Activated CD8-positive, alpha-beta T cell treated with anti-CD3 and anti-CD28 coated beads for 36 hours (primary cell): ENCODE results near the gene DDI1. TPM values are rescaled to one million over a fixed set of nuclear protein-coding genes. Genes with fewer than 3 reads are reported as not detected.

ENCODE experiments used
- ATAC-seq: fragments of 200-7000 bp; cut with Tn5 transposase; one replicate; pipeline ENCODE4 v1.10.0; 2021; ENCODE audit warnings: mild to moderate bottlenecking, moderate library complexity
- CTCF ChIA-PET: fragments of 350-600 bp; sonication (Branson Sonifier 250); formaldehyde crosslinking; loops from one replicate; lab custom pipeline; 2021; ENCODE audit warnings: antibody characterized with exemption; lab: Charles Lee
- POLR2A ChIA-PET: fragments of 350-600 bp; sonication (Branson Sonifier 250); formaldehyde crosslinking; loops from one replicate; lab custom pipeline; 2021; ENCODE audit warnings: antibody characterized with exemption; lab: Charles Lee
- DNase-seq: peaks from one replicate; pipeline ENCODE4 v3.0.0-alpha.2; 2020
- H3K27ac Mint-ChIP-seq: one replicate; pipeline ENCODE4 v1.8.0; 2021; ENCODE audit warnings: mild to moderate bottlenecking, mixed read lengths
- H3K27me3 Mint-ChIP-seq: one replicate; pipeline ENCODE4 v1.8.0; 2021; ENCODE audit warnings: mixed read lengths
- H3K36me3 Mint-ChIP-seq: one replicate; pipeline ENCODE4 v1.8.0; 2021; ENCODE audit warnings: low read depth, mixed read lengths
- H3K4me1 Mint-ChIP-seq: one replicate; pipeline ENCODE4 v1.8.0; 2021; ENCODE audit warnings: low read depth, mixed read lengths
- H3K4me3 Mint-ChIP-seq: one replicate; pipeline ENCODE4 v1.8.0; 2021; ENCODE audit warnings: mild to moderate bottlenecking, moderate library complexity, mixed read lengths
- H3K9me3 Mint-ChIP-seq: one replicate; pipeline ENCODE4 v1.8.0; 2021; ENCODE audit warnings: mixed read lengths
- intact Hi-C: fragments of 100-400 bp; cut with micrococcal nuclease; formaldehyde crosslinking; loops from one replicate; pipeline ENCODE4 v1.10.0; 2022
- total RNA-seq, 2 experiments: library from RNA; stranded (reverse); gene quantifications; one replicate each; pipeline ENCODE4 v1.2.3, GENCODE V29; 2021
- TF ChIP-seq, protein P1 (sequence below): fragments of 200-600 bp; IDR thresholded peaks from one replicate; pipeline ENCODE4 v1.8.0; 2022; ENCODE audit warnings: antibody characterized with exemption, mild to moderate bottlenecking

The DDI1 gene
- total RNA-seq, 2 experiments from 2014 or later = not detected

GRCh38 chr11:104057908-104058307 is 21.5 kb downstream of the DDI1 start:
- H3K4me3 Mint-ChIP-seq = no peak overlapping the region
- TF ChIP-seq, protein P1, sequence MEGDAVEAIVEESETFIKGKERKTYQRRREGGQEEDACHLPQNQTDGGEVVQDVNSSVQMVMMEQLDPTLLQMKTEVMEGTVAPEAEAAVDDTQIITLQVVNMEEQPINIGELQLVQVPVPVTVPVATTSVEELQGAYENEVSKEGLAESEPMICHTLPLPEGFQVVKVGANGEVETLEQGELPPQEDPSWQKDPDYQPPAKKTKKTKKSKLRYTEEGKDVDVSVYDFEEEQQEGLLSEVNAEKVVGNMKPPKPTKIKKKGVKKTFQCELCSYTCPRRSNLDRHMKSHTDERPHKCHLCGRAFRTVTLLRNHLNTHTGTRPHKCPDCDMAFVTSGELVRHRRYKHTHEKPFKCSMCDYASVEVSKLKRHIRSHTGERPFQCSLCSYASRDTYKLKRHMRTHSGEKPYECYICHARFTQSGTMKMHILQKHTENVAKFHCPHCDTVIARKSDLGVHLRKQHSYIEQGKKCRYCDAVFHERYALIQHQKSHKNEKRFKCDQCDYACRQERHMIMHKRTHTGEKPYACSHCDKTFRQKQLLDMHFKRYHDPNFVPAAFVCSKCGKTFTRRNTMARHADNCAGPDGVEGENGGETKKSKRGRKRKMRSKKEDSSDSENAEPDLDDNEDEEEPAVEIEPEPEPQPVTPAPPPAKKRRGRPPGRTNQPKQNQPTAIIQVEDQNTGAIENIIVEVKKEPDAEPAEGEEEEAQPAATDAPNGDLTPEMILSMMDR = no peak
- no peaks in the 10 kb centered on the region for H3K4me1 Mint-ChIP-seq
- POLR2A ChIA-PET = no interaction called here
- no peaks in the 10 kb centered on the region for H3K27me3 Mint-ChIP-seq
- H3K9me3 Mint-ChIP-seq = no peaks in the 10 kb centered on the region
- no peak overlapping the region for H3K27ac Mint-ChIP-seq
- ATAC-seq (no peak), DNase-seq (no peak)
- no peaks in the 10 kb centered on the region for H3K36me3 Mint-ChIP-seq
- CTCF ChIA-PET = no interaction called here
- intact Hi-C loops = no loop called here

DNA sequence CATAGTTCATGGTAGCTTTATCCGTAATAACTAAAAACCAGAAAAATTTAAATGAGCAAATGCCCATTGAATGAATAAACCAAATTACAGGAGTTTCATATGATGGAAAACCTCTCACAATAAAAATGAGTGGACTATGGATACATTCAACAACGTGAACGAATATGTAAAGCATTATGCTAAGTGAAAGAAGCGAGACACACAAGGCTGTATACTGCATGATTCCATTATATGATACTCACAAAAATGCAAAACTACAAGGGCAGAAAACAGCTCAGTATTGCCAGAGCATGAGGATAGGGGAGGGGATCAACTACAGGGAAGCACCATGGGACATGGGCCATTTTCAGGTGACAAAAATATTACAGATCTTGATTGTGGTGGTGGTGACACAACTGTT is 22.2 kb downstream of the DDI1 start:
- TF ChIP-seq, protein P1 = no peak
- ATAC-seq (no peak), DNase-seq (no peak)
- Mint-ChIP-seq H3K9me3 (no peaks in the 10 kb centered on the region), H3K36me3 (no peaks in the 10 kb centered on the region), H3K4me3 (no peak overlapping the region), H3K4me1 (no peaks in the 10 kb centered on the region), H3K27ac (no peak overlapping the region), H3K27me3 (no peaks in the 10 kb centered on the region)
- CTCF ChIA-PET = no interaction called here
- intact Hi-C loops = no loop called here
- POLR2A ChIA-PET = no interaction called here

DNA sequence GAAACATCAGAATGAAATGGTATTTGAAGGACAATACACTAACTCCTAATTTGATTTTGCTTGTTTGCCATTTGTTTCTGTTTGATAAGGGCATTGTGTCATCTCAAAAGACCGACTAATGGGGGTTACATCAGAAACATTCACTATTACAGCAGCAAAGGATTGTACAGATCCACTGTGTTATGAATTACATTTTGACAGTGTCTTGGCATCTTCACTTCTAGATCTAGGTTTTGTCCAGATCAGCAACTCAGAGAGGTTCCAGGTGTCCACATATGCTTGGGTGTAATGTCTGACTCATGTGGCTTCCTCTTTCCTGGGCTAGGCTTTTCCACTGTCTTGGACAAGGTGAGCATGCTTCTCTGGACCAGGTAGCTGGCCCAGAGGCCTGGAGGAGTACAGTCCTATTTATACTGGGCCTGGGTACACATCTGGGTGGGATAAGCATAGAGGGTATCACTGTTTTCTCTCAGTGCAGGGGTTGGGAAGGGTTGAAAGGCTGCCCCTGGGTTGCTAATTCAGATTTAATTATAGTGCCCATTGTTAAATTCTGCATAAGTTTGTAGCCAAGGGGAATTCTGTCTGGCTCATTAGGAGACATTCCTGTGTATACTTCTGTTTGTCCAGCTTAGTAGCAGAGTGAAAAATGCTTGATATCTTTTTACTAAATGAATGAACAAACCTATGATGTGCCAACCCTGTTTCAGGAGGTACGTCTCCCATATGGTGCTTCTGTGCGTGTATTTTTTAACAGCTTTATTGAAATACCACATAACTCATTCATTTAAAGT is 23.8 kb downstream of the DDI1 start:
- ChIA-PET CTCF (no interaction called here), POLR2A (no interaction called here)
- Mint-ChIP-seq H3K36me3 (no peaks in the 10 kb centered on the region), H3K4me1 (no peaks in the 10 kb centered on the region), H3K4me3 (no peak overlapping the region), H3K27ac (no peak overlapping the region), H3K27me3 (no peaks in the 10 kb centered on the region), H3K9me3 (no peaks in the 10 kb centered on the region)
- ATAC-seq (no peak), DNase-seq (no peak)
- TF ChIP-seq, protein P1 = no peak
- intact Hi-C loops = no loop called here

DNA sequence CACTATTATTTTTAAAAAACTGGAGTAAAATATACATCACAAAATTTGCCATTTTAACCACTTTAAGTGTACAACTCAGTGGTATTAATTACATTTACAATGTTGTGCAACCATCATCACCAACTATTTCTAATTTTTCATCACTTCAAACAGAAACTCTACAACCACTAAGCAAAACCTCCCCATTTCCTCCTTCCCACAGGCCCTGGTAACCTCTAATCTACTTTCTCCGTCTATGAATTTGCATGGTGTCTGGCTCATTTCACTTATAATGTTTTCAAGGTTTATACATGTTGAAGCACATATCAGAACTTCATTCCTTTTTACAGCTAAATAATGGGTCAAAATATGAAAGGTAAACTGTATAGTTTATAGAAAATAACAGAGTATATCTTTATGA is 24.4 kb downstream of the DDI1 start:
- TF ChIP-seq, protein P1 = no peak
- POLR2A ChIA-PET = no interaction called here
- H3K9me3 Mint-ChIP-seq = no peaks in the 10 kb centered on the region
- no peak overlapping the region for H3K27ac Mint-ChIP-seq
- intact Hi-C loops = no loop called here
- no peaks in the 10 kb centered on the region for H3K4me1 Mint-ChIP-seq
- CTCF ChIA-PET = no interaction called here
- DNase-seq (no peak), ATAC-seq (no peak)
- no peaks in the 10 kb centered on the region for H3K36me3 Mint-ChIP-seq
- no peak overlapping the region for H3K4me3 Mint-ChIP-seq
- H3K27me3 Mint-ChIP-seq = no peaks in the 10 kb centered on the region

- ATAC-seq = no peak
- H3K27me3 Mint-ChIP-seq = no peaks in the 10 kb centered on the region
- H3K4me1 Mint-ChIP-seq = no peaks in the 10 kb centered on the region
- intact Hi-C loops = no loop called here
- no peaks in the 10 kb centered on the region for H3K9me3 Mint-ChIP-seq
- CTCF ChIA-PET = no interaction called here
- no peak for DNase-seq
- H3K36me3 Mint-ChIP-seq = no peaks in the 10 kb centered on the region
- no peak overlapping the region for H3K27ac Mint-ChIP-seq
- H3K4me3 Mint-ChIP-seq = no peak overlapping the region
- POLR2A ChIA-PET = no interaction called here
- TF ChIP-seq, protein P1 = no peak
Measured at GRCh38 chr11:104061853-104062521, 25.5 kb downstream of the DDI1 start.
